Activated T-cell treated with anti-CD3 and anti-CD28 coated beads, Interleukin-2, amount 50 U/mL, for 1 hour (primary cell): ENCODE results near the gene FBXO46.
"Not testable (repeated sequence)": the region's sequence is repeated elsewhere in the genome, so short reads cannot be mapped to it uniquely, and the experiment has no call there.

Source experiments
- DNase-seq: peaks from one replicate; pipeline ENCODE4 v3.0.0-alpha.2; 2020

The FBXO46 gene

DNA sequence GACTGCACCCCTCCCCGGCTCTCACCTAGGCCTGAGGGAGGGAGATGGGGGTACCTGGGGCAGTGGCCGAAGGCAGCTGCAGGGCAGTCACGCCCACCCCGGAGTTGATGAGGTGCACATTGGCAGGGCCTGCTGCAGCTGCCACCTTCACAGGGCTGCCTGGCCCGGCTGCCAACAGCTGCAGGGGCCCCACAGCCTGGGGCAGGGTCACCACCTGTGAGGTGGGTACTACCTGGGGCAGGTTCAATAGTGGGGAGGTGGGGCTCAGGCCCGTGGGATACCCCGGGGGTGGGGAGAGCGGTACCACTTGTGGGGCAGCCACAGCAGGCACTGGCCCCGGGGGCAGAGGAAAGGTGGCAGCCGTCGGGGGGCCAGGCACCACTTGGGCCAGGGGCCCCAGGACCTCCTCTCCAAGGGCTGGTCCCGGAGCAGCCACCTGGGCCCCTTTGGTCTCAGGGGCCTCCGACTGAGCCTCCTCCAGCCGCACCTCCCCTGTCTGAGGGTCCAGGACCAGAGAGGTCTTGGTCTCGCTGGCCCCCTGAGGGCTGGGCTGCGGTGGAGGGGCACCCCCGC lies 35.7 kb upstream of the FBXO46 start:
- no peak for DNase-seq

DNA sequence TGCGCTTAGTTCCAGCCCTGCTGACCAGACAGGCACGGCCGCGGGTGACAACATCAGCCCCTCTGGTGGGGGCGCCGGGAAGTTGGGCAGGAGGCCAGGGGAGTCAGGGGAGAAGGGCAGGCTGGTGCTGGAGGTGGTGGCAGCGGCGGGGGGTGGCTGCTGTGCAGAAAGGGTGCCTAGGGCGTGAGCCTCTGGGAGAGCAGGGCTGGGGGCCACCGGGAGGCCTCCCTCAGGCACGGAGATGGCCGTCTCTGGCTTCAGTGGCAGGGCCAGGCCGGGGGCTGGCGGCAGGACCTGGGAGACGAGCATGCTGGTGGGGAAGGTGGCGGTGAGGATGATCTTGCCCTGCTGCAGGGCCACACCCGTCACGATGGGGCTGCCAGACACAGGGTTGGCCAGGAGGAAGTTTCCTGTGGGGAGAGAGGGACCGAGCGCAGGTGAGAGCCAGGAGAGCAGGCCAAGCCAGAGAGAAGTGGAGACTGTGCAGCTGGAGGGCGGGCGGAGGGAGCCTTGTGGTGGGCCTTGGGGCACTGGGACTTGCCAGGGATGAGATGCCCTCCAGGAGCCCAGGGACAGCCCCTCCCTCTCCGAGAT lies 35.1 kb upstream of the FBXO46 start:
- DNase-seq, result no peak

DNA sequence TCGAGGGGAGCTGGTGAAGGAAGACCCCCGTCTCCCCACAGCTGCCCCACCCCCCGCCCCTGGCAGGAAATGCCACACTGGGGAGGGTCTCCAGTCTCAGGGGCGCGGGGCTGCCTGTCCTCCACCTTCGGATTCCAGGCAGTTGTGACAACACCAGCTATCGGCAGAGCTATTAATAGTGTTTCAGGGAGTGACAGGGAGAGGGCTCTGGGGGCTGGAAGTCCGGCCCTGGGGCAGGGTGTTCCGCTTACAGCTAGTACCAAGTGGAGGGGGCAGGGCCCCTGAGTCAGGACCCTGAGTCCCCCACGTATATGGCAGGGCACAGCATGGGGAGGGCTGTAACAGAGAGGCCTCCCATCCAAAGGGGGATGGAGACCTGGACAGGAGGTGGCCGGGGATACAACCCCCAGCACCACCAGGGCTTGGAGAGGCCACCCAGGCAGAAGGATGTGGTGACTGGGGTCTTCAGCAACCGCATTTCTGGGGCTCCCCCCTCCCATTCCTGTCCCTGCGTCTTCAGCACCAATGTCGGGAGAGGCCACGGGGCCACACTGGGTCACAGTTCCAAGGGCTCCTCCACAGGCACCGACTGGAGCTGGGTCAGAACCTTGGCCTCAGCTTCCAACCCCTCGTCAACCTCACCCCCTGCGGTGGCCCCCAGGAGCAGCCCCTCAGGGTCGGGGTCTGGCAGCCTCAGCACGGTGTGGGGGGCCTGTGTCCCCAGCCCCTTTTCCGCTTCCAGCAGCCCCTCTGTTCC lies 34.4 kb upstream of the FBXO46 start:
- no peak for DNase-seq

DNA sequence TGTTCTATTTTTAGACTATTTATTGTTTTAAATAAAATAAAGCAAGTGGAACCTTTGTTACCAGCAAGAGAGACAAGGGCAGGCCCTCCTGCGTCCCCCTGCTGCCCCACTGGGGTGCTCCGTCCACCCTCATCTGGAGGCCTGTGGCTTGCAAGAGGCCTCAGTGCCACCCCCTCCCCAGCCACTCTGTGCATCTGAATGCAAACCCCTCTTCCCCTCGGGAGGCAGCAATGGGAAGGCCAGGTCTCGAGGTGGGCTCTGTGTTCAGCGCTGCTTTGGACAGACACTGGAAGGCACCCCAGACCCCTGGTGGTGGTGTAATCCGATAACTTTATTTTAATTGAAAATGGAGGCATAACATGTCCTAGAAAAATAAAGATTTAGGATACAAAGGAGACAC lies 33.8 kb upstream of the FBXO46 start:
- no peak for DNase-seq

DNA sequence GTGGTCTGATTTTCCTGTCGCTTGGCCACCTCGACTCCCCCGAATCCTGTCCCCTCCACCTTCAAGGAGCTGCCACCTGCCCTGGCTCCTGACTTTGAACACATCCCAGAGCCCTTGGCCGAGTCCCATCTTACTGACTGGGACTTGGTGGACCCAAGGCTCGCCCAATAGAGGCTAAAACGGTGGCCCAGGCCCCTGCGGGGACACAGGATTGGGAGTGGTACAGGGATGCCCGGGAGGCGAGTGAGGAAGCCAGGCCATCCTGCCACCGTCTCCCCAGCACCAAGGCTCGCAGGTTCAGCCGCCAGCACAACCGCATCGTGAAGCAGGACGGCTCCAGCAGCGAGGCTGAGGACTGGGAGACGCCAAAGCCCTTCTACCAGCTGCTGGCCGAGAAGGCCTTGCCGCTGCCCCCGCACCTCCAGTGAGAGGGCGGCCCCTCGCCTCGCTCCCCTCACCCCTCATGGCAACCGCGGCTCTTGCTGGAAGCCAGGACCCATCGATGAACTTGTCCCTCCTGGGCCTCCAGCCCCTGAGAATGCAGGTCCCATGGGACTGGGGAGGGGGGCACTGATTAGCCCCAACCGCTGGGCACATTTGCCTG lies 33.1 kb upstream of the FBXO46 start:
- DNase-seq, result no peak

DNA sequence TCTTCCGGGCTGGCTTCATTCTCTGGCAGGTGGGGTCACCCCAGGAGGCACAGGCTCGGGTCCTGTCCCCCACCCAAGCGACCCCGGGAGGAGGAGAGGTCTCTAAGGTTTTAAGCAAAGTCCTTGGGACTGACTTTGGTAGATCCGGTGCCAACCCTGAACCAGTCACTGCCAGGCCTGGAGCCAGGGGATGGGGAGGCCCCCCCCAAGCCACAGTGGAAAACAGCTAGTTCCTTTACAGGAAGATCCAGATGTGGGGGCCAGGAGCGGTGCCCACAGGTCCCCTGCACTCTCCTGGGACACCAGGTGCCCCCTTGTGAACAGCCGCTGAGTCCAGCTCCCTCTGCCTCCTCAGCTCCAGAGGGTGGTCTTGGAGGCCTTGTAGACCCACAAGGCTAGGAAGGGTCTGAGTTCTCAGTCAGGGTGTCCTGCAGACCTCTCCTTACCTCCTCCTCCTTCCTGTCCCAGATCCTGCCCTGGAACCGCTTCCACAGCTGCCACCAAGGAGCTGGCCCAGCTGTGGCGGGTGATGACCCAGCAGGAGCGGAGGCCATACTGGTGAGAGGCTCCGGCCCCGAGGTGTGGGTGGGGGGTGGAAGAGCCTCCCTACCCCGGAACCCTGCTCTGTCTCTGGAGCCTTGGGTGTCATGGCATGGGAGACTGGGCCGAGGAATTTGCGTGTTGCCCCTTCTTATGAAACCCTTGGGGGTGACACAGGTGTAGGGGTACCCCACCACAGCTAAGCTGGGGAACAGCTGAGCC lies 32.4 kb upstream of the FBXO46 start:
- DNase-seq, result no peak

DNA sequence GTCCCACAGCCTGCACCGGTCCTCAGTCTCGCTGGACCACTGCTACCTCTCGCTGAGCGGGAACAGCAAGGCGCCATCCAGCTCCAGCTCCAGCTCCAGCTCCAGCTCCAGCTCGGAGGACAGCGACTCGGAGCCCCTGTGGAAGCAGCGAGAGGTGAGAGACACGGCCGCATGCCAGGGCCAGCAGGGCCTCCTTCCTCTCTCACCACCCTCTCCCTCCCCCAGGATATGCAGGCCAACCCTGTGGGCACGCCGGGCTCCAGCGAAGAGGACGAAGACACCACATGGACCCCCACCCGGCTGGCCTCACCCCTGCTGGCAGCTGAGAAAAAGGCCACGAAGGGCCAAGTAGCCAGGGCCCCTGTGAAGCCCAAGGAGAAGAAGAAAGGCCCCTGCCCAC lies 31.0 kb upstream of the FBXO46 start:
- DNase-seq, result no peak

DNA sequence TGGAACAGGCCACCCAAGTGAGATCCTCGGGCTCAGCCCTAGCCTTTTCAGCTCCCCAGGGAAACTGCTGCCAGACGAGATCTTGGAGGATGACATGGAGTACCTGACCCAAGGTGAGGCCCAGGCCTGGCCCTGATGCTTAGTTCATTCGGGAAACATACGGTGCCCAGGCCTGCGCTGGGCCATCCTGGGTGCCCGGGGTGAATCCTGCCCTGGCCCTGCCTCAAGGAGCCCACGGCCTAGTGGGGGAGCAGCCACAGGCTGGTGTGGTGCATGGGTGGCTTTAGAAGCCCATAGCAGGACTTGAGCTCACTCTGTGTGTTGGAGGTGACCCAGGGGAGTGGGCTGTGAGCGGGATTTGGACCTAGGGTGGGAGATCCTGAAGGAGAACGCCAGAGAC lies 28.2 kb upstream of the FBXO46 start:
- DNase-seq, result no peak

DNA sequence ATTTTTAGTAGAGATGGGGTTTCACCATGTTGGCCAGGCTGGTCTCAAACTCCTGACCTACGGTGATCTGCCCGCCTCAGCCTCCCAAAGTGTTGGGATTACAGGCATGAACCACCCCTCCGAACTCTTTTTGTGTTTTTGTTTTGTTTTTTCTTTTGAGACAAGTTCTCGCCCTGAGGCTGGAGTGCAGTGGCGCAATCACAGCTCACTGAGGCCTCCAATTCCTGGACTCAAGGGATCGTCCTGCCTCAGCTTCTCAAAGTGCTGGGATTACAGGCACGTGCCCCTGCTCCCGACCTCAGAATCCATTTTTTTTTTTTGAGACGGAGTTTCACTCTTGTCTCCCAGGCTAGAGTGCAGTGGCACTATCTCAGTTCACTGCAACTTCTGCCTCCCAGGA lies 27.0 kb upstream of the FBXO46 start:
- no peak for DNase-seq

DNA sequence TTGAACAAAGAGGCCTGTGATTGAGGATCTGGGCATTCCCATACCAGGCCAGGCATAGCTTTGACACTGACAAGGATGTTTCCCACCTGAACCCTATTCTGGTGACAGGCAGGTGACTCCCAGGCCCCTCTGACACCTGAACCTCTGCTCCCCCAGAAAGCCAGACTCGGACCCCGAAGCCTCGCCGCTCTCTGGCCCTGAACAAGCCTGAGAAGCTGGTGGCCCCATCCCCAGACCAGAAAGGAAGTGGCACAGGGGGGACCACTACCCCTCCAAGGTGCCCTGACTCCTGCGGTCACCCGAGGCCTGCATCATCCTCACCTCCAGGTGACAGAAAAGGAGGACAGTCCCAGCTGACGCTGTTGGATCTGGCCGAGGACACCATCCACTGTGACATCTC lies 23.6 kb upstream of the FBXO46 start:
- no peak for DNase-seq

DNA sequence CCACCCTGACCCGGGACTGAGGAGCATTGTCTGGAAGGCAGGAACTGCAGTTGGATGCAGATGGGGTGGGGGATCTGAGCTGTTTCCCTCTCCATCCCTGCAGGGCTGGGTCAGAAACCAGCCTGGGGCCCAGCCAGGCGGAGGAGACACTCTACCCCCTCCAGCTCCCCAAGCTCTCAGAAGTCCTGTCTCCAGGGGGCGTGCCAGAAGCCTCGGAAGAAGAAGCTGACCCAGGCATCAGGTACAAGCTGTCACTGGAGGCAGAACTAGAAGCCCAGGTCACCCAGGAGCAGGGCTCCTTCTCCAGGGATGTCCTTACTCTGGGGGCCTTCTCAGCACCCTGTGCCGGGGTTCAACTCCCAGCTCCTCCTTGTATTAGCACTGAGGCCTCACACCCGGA lies 22.9 kb upstream of the FBXO46 start:
- DNase-seq, result no peak

DNA sequence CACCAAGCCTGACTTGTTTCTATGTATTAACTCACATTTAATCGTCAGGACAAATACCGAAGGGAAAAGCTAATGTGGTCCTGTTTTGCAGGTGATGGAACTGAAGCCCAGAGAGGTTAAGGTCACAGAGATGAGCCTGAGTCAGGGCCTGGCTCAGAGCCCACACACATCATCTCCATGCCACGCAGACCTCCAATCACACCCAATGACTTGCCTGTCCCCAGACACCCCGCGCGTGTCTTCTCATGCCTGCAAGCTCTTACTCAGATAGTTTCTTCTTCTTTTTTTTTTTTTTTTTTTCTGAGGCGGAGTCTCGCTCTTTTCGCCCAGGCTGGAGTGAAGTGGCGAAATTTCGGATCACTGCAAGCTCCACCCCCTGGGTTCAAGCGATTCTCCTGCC lies 21.9 kb upstream of the FBXO46 start:
- DNase-seq, result no peak

DNA sequence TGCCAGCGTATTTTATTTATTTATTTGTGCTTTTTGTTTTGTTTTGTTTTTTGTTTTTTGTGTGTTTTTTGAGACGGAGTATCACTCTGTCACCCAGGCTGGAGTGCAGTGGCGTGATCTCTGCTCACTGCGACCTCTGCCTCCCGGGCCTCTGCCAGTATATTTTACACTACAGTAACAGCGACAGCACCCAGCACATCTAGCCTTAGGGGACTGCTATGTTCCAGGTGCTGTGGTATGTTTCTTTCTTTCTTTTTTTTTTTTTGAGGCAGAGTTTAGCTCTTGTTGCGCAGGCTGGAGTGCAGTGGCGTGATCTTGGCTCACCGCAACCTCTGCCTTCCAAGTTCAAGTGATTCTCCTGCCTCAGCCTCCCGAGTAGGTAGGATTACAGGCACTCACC lies 20.8 kb upstream of the FBXO46 start:
- not testable (repeated sequence) for DNase-seq

DNA sequence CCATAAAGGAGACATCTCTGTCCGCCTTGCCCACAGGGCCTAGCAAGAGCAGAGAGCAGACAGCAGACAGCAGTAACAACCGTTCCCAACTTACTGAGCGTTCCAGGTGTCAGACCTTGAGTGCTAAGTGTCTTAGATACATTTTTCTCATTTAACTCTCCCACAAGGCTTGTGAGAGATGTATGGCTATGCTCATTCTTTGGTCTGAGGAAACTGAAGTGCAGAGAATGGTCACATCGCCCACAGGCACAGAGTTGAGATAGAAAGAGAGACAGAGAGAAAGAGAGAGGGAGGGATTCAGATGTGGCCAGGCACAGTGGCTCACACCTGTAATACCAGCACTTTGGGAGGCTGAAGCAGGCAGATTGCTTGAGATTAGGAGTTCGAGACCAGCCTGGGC lies 16.8 kb upstream of the FBXO46 start:
- no peak for DNase-seq

DNA sequence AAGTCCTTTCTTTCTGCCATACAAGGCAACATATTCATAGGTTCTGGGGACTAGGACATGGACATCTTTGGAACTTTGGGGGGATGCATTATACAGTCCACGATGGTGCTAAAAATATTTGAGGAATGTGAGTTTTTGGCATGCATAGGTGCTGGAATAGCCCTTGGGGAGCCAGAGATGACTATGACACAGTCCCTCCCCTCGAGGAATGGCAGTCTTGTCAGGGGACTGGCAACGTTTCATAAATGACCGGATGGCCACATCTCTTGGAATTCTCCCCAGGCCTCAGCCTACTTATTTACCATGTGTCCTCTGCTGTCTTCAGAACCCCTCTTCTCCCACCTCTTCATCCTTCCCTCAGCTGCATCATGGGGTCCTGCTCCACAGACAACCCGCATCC lies 16.2 kb upstream of the FBXO46 start:
- DNase-seq, result no peak

DNA sequence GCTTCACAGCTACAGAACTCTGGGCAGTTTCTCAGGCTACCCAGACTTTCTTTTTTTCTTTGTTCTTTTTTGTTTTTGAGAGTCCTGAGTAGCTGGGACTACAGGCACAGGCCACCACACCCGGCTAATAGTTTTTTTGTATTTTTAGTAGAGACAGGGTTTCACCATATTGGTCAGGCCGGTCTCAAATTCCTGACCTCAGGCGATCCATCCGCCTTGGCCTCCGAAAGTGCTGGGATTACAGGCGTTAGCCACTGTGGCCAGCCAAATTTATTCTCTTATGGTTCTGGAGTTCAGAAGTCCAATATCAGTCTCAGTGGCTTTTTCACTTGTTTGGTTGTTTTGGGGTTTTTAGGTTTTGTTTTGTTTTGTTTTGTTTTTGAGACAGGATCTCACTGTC lies 14.9 kb upstream of the FBXO46 start:
- no peak for DNase-seq

DNA sequence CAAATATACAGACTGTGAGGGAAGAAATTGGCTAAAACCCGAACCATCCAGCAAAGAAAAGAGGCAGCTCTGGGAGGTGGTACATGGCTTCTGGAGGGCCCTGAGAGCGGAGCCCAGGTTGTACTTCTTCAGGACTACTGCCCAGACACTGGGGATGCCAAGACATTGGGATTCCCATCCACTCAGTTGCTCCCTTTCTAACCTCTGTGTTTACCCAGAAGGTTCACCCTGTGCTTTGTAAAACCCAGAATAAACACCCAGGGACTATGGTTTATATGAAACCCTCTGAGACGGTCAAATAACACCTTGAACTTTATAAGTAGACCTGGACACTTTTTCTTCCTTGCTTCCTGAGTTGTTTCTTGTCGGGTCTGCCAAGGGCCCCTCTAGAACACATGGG lies 12.3 kb upstream of the FBXO46 start:
- no peak for DNase-seq

DNA sequence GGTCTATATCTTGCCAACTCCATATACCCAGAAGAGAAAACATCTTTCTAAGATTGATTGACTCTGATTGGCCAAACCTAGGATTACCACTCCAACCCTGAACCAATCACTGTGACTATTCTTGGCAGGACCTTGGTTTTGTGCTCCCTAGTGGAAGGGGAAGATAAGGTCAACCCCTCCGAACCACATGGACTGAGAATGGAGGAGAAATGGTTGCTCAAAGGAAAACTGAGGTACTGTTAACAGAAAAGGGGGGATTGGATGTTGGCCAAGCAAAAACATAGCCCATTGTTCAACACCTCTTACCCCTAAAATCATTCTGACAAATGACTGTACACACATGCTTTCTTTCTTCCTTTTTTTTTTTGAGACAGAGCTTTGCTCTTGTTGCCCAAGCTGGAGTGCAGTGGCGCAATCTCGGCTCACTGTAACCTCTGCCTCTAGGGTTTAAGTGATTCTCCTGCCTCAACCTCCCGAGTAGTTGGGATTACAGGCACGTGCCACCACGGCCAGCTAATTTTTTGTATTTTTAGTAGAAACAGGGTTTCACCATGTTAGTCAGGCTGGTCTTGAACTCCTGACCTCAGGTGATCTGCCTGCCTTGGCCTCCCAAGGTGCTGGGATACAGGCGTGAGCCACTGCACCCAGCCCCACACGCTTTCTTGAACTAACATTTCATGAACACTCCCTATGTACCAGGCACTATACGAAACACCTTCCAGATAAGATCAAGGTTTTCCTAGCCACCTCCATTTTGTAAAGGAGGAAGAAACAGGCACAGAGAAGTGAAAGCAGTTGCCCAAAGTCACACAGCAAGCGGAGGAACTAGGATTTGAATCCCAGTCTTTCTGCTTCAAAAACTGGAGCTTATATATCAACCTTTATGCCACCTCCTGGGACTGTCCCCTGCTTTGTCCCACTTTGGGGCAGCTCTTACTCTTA lies 9.1 kb upstream of the FBXO46 start:
- no peak for DNase-seq

DNA sequence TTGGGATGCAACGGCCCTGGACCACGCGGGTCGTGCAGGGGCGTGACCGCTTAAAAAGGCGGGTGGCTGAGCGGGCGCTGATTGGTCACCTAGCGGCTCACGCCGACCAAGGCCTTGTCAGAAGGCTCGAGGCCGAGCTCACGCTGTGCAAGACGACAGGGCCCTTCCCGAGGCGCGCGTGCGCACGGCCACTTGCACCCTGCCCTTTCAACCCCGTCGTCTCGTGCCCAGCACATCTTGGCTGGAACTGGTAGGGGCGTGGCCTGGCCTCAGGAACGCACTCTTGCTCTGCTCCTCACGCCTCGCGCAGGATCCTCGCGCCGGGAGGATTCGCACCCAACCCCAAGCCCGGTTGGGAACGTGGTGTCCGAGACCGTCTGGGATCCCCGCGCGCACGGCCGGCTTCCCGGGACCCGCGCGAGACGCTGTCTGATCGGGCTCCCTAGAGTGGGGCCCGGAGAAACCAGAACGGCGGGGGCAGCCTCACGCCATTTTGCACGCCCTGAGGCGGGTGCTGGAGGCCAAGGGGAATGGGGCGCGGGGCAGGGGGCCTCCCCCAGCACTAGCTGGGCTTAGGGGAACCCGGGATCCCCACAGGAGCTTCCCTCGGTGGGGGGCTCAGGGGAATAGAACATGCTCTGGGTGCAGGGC lies 2.6 kb upstream of the FBXO46 start, which contains the start of gene MEIOSIN:
Gene MEIOSIN (plus strand): TSS at position 280 of the 651 bp plus-strand sequence. CDS start 1,938 bp downstream, outside the sequence.
- no peak for DNase-seq

DNA sequence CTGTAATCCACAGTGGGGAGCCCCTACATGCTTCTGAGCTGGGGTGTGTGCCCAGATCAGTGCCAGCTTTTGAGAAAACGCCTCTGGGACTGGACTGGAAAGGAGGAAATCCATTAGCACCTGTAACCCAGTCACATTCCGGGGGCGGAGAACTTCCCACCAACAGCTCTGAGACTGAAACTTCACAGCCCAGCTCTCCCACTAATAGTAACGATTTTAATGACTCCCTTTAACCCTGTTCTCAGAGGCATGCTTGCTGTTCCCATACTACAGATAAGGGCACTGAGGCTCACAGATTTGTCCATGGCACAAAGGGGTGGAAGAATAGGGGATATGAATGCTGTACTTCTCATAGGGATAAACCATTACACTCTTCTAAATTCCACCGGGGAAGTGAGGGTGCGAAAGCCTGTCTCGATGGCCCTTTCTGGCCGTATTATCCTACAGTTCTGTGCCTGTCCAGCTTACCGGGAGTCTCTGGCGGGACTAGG lies 851 bp downstream of the FBXO46 start:
- no peak for DNase-seq

DNA sequence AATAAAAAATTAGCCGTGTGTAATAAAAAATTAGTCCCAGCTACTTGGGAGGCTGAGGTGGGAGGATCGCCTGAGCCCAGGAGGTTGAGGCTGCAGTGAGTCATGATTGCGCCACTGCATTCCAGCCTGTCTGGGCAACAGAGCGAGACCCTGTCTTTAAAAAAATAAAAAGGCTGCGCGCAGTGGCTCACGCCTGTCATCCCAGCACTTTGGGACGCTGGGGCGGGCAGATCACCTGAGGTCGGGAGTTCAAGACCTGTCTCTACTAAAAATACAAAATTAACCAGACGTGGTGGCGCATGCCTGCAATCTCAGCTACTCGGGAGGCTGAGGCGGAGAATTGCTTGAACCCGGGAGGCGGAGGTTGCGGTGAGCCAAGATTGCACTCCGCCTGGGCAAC lies 2.0 kb downstream of the FBXO46 start:
- DNase-seq, result not testable (repeated sequence)
